AG09319 (cell line): ENCODE data around the gene PTGFRN.

Experiments
- DNase-seq: peaks from one replicate; pipeline ENCODE4 v3.0.0-alpha.2; 2010; ENCODE audit warnings: low read depth; ENCODE audit errors: extremely low read depth
- CTCF ChIP-seq: IDR thresholded peaks from 2 replicates; pipeline ENCODE4 v1.5.1; 2011; ENCODE audit warnings: low read depth, mild to moderate bottlenecking, inconsistent platforms, low read length, moderate library complexity

Gene PTGFRN

GRCh38 chr1:117003223-117003875 is 93.6 kb downstream of the PTGFRN start:
- DNase-seq: no peak
- TF ChIP-seq CTCF: no peak

GRCh38 chr1:117007719-117008013 is 98.0 kb downstream of the PTGFRN start:
- TF ChIP-seq CTCF: no peak
- no peak for DNase-seq

- TF ChIP-seq CTCF: no peak
- DNase-seq: no peak
Measured at GRCh38 chr1:117008656-117009055, 98.9 kb downstream of the PTGFRN start.

- DNase-seq: no peak
Measured at GRCh38 chr1:117009132-117009531, 99.4 kb downstream of the PTGFRN start.

GRCh38 chr1:117010310-117010969 is 100.7 kb downstream of the PTGFRN start:
- TF ChIP-seq CTCF: no peak
- DNase-seq: no peak

More at GRCh38 chr1:117009132-117009531, 99.4 kb downstream of the PTGFRN start:
- no peak for TF ChIP-seq CTCF

GRCh38 chr1:117011334-117011733 is 101.6 kb downstream of the PTGFRN start:
- DNase-seq: no peak
- no peak for TF ChIP-seq CTCF

- DNase-seq: no peak
Measured at GRCh38 chr1:117013309-117013858, 103.7 kb downstream of the PTGFRN start.

More at GRCh38 chr1:117013309-117013858, 103.7 kb downstream of the PTGFRN start:
- no peak for TF ChIP-seq CTCF
